Cerebellar nuclear complex (tissue), 1 donor: ENCODE results near the gene GABRB1.
"Not testable (repeated sequence)": the region's sequence is repeated elsewhere in the genome, so short reads cannot be mapped to it uniquely, and the experiment has no call there.

Experiments used
- DNase-seq, 2 experiments: peaks; one replicate each; lab custom pipeline; 2025; lab: John Stamatoyannopoulos, UW

The GABRB1 gene

GRCh38 chr4:47290873-47291272 is 259.5 kb downstream of the GABRB1 start:
- not testable (repeated sequence) for DNase-seq

GRCh38 chr4:47309165-47309564 is 277.8 kb downstream of the GABRB1 start:
- DNase-seq, result no peak

DNA sequence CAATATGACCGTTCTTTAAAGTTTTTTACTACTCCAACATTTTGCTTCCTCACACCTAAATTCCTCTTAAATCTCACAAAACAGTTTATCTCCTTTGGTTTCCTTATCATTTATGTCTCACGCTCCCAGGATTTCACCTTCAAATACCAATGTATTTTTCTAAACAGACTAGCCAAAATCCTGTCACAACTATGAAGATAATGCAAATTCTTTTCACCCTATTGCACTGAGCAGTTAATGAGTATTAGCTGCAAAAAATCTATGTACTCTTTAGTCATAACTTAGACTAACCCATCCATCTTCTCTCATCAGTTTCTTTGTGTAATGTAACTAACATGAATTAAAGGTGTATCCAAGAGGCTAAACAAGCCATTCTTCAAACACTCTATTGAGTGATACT is 280.8 kb downstream of the GABRB1 start:
- DNase-seq, result no peak

DNA sequence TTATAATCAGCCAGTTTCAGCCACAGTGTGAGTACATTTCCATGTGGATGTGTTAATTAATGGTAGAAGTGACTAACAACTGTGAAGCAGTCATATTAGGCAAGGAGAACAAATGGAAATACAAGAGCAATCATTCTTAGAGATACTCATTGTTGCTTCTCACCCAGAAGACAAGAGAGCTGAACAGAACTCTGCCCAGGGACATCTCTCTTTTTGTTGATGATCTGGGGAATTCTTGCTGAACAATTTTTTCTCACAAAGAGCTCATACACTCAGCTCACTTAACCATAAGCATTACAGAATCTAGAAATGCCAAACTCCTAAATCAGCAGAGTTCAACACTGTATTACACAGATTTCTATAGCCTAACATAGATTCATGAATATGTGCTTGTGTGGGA is 282.0 kb downstream of the GABRB1 start:
- DNase-seq, result no peak

- DNase-seq, result no peak
Measured at GRCh38 chr4:47315346-47315745, 284.0 kb downstream of the GABRB1 start.

GRCh38 chr4:47326025-47326424 is 294.7 kb downstream of the GABRB1 start:
- no peak for DNase-seq

- no peak for DNase-seq
Measured at GRCh38 chr4:47330866-47331265, 299.5 kb downstream of the GABRB1 start.

GRCh38 chr4:47334652-47335051 is 303.3 kb downstream of the GABRB1 start:
- DNase-seq, result no peak

- no peak for DNase-seq
Measured at GRCh38 chr4:47337893-47338292, 306.5 kb downstream of the GABRB1 start.

DNA sequence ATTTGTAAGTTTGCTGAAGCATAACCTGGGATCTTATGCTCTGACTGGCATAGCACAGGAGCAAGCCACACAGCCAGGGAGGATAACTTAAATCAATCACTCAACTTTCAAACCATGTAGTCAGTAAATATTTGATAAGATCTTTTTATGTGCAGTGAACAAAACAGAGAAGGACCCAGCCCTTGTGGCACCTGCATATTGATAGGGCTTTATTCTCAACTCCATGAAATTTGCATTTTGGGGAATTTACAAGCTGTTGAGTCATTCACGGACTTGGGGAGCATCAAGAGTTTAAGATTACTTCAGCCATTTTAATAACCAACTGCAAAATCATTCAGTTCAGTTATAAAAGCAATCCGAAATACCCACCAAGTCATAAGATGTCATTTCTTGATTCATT is 309.5 kb downstream of the GABRB1 start:
- no peak for DNase-seq

GRCh38 chr4:47342796-47343195 is 311.4 kb downstream of the GABRB1 start:
- no peak for DNase-seq

- DNase-seq, result no peak
Measured at GRCh38 chr4:47349326-47349725, 318.0 kb downstream of the GABRB1 start.

DNA sequence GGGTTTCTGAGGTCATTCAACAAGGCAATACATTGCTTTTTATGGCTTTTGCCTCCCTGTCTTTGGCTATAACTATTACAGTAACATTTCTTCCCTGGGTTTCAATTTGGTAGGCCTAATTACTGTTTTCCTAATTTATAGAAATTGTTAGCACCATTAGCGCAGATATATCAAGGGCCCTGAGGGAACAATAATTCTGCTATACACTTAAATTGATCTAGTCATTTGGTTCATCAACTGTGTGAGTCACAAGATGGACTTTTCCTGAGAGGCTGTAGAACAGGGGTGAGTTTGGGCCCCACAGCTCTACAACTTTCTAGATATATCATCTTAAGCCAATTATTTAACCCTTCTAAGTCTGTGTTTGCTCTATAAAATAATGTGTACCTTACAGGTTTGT is 324.2 kb downstream of the GABRB1 start:
- no peak for DNase-seq

DNA sequence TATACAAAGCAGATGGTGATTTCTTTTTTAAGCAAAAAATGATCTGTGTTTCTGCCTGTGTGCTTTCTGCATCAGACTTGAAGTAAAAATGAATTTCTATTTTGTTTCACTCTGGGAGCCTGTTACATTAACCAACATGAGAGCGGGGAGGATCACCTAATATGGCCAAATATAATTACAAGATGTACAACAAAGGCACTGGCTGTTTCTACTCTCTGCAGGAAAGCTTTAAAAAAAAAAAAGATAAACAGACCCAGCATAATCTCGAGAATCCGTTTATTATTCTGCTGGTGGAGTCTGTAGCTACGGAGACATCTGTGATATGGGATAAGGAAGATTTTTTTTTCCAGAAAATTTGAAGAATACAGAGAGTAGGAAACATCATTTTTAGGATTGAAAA is 328.5 kb downstream of the GABRB1 start:
- no peak for DNase-seq

DNA sequence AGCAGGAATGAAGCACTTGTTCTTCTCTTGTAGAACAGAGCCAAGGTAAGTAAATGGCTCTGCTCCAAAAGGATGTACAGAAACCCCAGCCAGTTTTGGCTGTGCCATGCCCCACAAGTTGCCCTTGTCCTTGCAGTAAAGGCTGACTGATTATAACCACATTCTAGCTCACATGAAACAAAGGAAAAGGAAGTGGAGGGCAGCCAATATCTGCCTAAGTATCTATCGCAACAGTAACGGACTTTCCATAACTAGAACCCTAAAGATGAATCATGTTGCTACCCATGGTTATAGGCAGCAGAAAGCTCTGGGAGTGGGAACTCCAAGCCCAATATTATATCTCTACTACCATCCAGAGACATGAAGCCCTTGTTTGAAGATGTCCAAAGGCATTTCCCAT is 336.4 kb downstream of the GABRB1 start:
- DNase-seq, result no peak

GRCh38 chr4:47368211-47368610 is 336.8 kb downstream of the GABRB1 start:
- DNase-seq, result no peak

DNA sequence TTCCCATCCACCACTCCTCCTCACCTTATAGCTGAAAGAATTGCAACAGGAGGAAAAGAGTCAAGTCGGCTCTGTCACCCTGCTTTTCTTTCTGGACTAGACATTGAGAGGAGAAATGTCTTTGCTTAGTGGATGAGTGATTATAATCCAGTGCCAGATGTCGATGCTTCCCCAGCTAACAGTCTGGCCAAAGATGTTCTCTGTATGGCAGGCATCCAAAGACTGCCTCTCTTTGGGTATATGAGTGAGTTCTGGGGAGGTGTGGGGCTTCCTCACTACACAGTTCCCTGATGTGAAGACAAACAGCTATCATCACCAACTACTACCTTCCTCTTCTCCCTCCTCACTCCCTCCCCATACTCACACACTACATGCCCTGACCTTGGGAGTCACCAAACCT is 341.2 kb downstream of the GABRB1 start:
- no peak for DNase-seq

DNA sequence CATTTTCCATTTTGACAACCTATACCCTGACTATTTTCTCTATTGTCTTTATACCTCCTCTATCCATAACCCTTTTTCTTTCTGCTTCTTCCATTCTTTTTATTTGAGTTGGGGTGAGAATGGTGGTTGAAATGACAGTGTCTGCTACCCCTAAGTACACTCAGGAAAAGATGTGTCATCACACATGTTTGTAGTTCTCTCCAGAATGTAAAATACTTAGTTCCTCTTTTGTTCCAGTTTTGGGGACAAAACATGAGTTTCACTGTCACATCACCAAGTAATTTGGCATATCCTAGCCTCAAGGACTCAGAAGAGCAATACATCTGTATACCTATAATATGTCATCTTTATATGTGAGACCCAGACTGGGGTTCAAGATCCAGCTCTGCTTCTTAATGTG is 341.8 kb downstream of the GABRB1 start:
- no peak for DNase-seq

GRCh38 chr4:47373709-47374108 is 342.3 kb downstream of the GABRB1 start:
- DNase-seq, result no peak

DNA sequence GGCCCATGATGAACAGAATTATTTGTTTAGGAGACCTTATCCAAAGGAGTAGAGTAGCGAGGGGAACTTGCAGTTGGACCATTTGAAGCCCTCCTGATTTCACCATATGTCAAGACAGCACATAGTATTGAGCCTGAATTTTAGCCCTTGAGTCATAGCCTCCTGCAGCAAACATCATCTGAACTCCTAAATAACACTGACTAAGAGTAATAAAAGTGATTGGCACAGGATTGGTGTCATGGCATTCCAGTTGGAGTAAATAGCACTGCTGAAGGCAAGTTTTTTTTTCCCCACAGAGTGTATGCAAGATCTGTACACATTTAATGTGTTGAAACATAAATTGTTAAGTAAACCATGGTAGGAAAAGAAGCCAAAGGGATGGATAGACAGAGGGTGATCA is 343.1 kb downstream of the GABRB1 start:
- no peak for DNase-seq

DNA sequence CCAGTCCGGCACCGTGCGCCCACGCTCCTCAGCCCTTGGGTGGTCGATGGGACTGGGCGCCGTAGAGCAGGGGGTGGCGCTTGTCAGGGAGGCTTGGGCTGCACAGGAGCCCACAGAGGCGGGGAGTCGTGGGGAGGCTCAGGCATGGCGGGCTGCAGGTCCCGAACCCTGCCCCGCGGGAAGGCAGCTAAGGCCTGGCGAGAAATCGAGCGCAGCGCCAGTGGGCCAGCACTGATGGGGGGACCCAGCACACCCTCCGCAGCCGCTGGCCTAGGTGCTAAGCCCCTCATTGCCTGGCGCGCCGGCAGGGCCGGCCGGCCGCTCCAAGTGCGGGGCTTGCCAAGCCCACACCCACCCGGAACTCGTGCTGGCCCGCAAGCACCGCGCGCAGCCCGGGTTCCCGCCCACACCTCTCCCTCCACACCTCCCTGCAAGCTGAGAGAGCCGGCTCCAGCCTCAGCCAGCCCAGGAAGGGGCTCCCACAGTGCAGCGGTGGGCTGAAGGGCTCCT is 346.7 kb downstream of the GABRB1 start:
- not testable (repeated sequence) for DNase-seq

GRCh38 chr4:47381172-47381571 is 349.8 kb downstream of the GABRB1 start:
- DNase-seq, result no peak

DNA sequence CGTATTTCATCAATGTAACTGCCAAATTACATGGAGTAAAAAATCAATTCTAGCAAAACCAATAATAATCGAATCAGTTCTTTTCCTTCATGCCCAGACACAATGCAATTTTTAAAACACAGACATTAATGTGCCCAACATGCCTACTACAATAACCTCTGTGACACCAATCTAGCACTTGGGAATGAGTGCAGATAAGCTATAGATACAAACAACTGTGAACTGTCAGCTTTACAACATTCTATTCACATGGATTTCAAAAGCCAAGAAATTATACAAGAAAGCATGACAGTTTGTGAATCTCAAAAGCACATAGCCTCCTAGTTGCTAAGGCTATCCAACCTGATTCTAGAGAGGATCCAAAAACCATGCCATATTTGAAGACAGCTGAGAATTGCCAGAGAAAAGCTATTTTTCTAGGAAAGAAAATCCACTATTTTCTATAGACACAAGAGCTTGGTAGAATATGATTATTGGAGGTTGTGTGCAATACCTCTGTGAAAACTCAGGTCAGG is 351.5 kb downstream of the GABRB1 start:
- no peak for DNase-seq

GRCh38 chr4:47383829-47384427 is 352.6 kb downstream of the GABRB1 start:
- no peak for DNase-seq
